Vagina (tissue), 2 donors: ENCODE measurements around the gene PCGF3. TPM values are rescaled to one million over a fixed set of nuclear protein-coding genes. Genes with fewer than 3 reads are reported as not detected.

Experiments
- DNase-seq, 2 donors: peaks; one replicate each; pipeline ENCODE4 v3.0.0-alpha.2; 2017; ENCODE audit errors: extremely low spot score in 2 of 2
- H3K27ac ChIP-seq: fragments of 200-600 bp; sonication (generic); one replicate; pipeline ENCODE4 v1.5.1; 2019
- H3K27me3 ChIP-seq: fragments of 200-600 bp; sonication (generic); one replicate; pipeline ENCODE4 v1.5.1; 2019
- H3K36me3 ChIP-seq, 2 donors: fragments of 200-600 bp; sonication (generic); one replicate each; pipeline ENCODE4 v1.5.1; 2017 to 2019
- H3K4me1 ChIP-seq: fragments of 200-600 bp; sonication (generic); one replicate; pipeline ENCODE4 v1.5.1; 2019
- H3K4me3 ChIP-seq, 2 donors: fragments of 200-600 bp; sonication (generic); 1 replicate in 1 of 2; 2 replicates in 1 of 2; pipeline ENCODE4 v1.5.1; 2016 to 2019
- H3K9me3 ChIP-seq: fragments of 200-600 bp; sonication (generic); one replicate; pipeline ENCODE4 v1.5.1; 2019
- POLR2A ChIP-seq, 2 donors: fragments of 450-650 bp; IDR thresholded peaks; one replicate each; pipeline ENCODE4 v1.6.1; 2017; ENCODE audit warnings: antibody characterized with exemption in 2 of 2, mild to moderate bottlenecking in 2 of 2, moderate library complexity in 2 of 2
- POLR2AphosphoS5 ChIP-seq, 2 donors: sonication (generic); formaldehyde crosslinking; IDR thresholded peaks; one replicate each; pipeline ENCODE4 v1.9.0; 2017; ENCODE audit warnings: antibody characterized with exemption in 2 of 2, mild to moderate bottlenecking in 2 of 2, low read depth in 1 of 2; ENCODE audit not compliant: insufficient read depth in 1 of 2
- intact Hi-C: fragments of 100-400 bp; cut with DNase I; formaldehyde crosslinking; loops from one replicate; pipeline ENCODE4 v1.15.1; 2023
- total RNA-seq: library from RNA; depleted of rRNA; stranded (reverse); fragments of >200 nt; gene quantifications from one replicate; pipeline ENCODE4 v1.2.3, GENCODE V29; 2016
- TF ChIP-seq, protein P1 (sequence below), 3 experiments: fragments of 450-650 bp in 2 of 3; fragments of 200-600 bp in 1 of 3; sonication (generic) in 1 of 3; IDR thresholded peaks; one replicate each; pipeline ENCODE4 v1.5.1; 2017 to 2019; ENCODE audit warnings: antibody characterized with exemption in 3 of 3, mild to moderate bottlenecking in 2 of 3, moderate library complexity in 2 of 3

PCGF3 gene
- total RNA-seq, 1 donor from 2014 or later = 64.8 TPM

GRCh38 chr4:720111-720860, 14.7 kb downstream of the PCGF3 start:
- H3K4me1 ChIP-seq = peaks cover 37% of the 10 kb centered on the region
- TF ChIP-seq POLR2AphosphoS5 (IDR thresholded peaks at IDR 0.05; ENCODE audit: insufficient read depth in 1 of 2, low read depth in 1 of 2) = no peak
- no peaks in the 10 kb centered on the region for H3K9me3 ChIP-seq
- H3K36me3 ChIP-seq = peaks cover 0 to 6% of the 10 kb centered on the region in 2 donors
- peak overlapping the region; percentile 60 for H3K27ac ChIP-seq
- intact Hi-C loops = no loop called here
- no peaks in the 10 kb centered on the region for H3K27me3 ChIP-seq
- no peak for DNase-seq
- no peak overlapping the region for H3K4me3 ChIP-seq

- H3K4me1 ChIP-seq = peaks cover 50% of the 10 kb centered on the region
- peak overlapping the region; percentile 60 for H3K27ac ChIP-seq
- intact Hi-C loops = no loop called here
- no peak overlapping the region for H3K4me3 ChIP-seq
- no peak for DNase-seq
- no peaks in the 10 kb centered on the region for H3K9me3 ChIP-seq
- no peaks in the 10 kb centered on the region for H3K27me3 ChIP-seq
- peaks cover 0 to 6% of the 10 kb centered on the region in 2 donors for H3K36me3 ChIP-seq
- TF ChIP-seq POLR2AphosphoS5 (IDR thresholded peaks at IDR 0.05; ENCODE audit: insufficient read depth in 1 of 2, low read depth in 1 of 2) (no peak), POLR2A (IDR thresholded peaks at IDR 0.05) (no peak)
- TF ChIP-seq, protein P1, sequence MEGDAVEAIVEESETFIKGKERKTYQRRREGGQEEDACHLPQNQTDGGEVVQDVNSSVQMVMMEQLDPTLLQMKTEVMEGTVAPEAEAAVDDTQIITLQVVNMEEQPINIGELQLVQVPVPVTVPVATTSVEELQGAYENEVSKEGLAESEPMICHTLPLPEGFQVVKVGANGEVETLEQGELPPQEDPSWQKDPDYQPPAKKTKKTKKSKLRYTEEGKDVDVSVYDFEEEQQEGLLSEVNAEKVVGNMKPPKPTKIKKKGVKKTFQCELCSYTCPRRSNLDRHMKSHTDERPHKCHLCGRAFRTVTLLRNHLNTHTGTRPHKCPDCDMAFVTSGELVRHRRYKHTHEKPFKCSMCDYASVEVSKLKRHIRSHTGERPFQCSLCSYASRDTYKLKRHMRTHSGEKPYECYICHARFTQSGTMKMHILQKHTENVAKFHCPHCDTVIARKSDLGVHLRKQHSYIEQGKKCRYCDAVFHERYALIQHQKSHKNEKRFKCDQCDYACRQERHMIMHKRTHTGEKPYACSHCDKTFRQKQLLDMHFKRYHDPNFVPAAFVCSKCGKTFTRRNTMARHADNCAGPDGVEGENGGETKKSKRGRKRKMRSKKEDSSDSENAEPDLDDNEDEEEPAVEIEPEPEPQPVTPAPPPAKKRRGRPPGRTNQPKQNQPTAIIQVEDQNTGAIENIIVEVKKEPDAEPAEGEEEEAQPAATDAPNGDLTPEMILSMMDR (IDR thresholded peaks at IDR 0.05) = no peak
These were observed 15.9 kb downstream of the PCGF3 start for GRCh38 chr4:721261-722168.

GRCh38 chr4:722169-722725, 16.6 kb downstream of the PCGF3 start:
- Histone ChIP-seq H3K36me3 (peaks cover 0 to 6% of the 10 kb centered on the region in 2 donors), H3K27me3 (no peaks in the 10 kb centered on the region), H3K27ac (no peak overlapping the region), H3K4me1 (peaks cover 55% of the 10 kb centered on the region), H3K4me3 (no peak overlapping the region), H3K9me3 (no peaks in the 10 kb centered on the region)
- TF ChIP-seq, protein P1 (IDR thresholded peaks at IDR 0.05) = no peak
- TF ChIP-seq POLR2AphosphoS5 (IDR thresholded peaks at IDR 0.05; ENCODE audit: insufficient read depth in 1 of 2, low read depth in 1 of 2) (no peak), POLR2A (IDR thresholded peaks at IDR 0.05) (no peak)
- intact Hi-C loops = no loop called here
- no peak for DNase-seq

- peaks cover 0 to 6% of the 10 kb centered on the region in 2 donors for H3K36me3 ChIP-seq
- no peaks in the 10 kb centered on the region for H3K9me3 ChIP-seq
- H3K4me3 ChIP-seq = no peak overlapping the region
- no peak for DNase-seq
- peaks cover 54% of the 10 kb centered on the region for H3K4me1 ChIP-seq
- no peak overlapping the region for H3K27ac ChIP-seq
- intact Hi-C loops = no loop called here
- H3K27me3 ChIP-seq = no peaks in the 10 kb centered on the region
- TF ChIP-seq POLR2AphosphoS5 (IDR thresholded peaks at IDR 0.05; ENCODE audit: insufficient read depth in 1 of 2, low read depth in 1 of 2) (no peak), POLR2A (IDR thresholded peaks at IDR 0.05) (no peak)
- TF ChIP-seq, protein P1 (IDR thresholded peaks at IDR 0.05) = no peak
These were observed 17.3 kb downstream of the PCGF3 start for GRCh38 chr4:722851-723360.
